GM23338 (cell line): ENCODE data around the gene EGLN3. TPM values are rescaled to one million over a fixed set of nuclear protein-coding genes. Genes with fewer than 3 reads are reported as not detected.
A peak's percentile ranks its signal among the peaks of the same experiment; 100 is the strongest.

Experiments used
- ATAC-seq: fragments of 200-7000 bp; cut with Tn5 transposase; 3 replicates; pipeline ENCODE4 v1.9.1; 2020
- DNase-seq: peaks from one replicate; pipeline ENCODE4 v3.0.0-alpha.2; 2015; ENCODE audit warnings: low spot score
- H2AFZ ChIP-seq: fragments of 200-600 bp; sonication (generic); 2 replicates; pipeline ENCODE4 v1.8.0; 2016; ENCODE audit warnings: antibody characterized with exemption, mild to moderate bottlenecking, moderate library complexity
- H3F3A ChIP-seq: fragments of 200-600 bp; sonication (generic); replicated peaks from 2 replicates; pipeline ENCODE4 v1.8.0; 2017; ENCODE audit warnings: antibody characterized with exemption, mixed run types, low read depth
- H3K27ac ChIP-seq: fragments of 200-600 bp; sonication (generic); 2 replicates; pipeline ENCODE4 v1.6.1; 2016; ENCODE audit warnings: low read depth
- H3K27me3 ChIP-seq: fragments of 200-600 bp; sonication (generic); 2 replicates; pipeline ENCODE4 v1.8.0; 2016; ENCODE audit warnings: mild to moderate bottlenecking, mixed run types, moderate library complexity; ENCODE audit not compliant: insufficient read depth
- H3K36me3 ChIP-seq: fragments of 200-600 bp; sonication (generic); 2 replicates; pipeline ENCODE4 v1.8.0; 2016; ENCODE audit warnings: mild to moderate bottlenecking; ENCODE audit not compliant: insufficient read depth
- H3K4me1 ChIP-seq: fragments of 200-600 bp; sonication (generic); 2 replicates; pipeline ENCODE4 v1.8.0; 2016; ENCODE audit warnings: mild to moderate bottlenecking, moderate library complexity; ENCODE audit not compliant: insufficient read depth
- H3K4me2 ChIP-seq: fragments of 200-600 bp; sonication (generic); 2 replicates; pipeline ENCODE4 v1.7.1; 2017; ENCODE audit warnings: mixed run types
- H3K4me3 ChIP-seq: fragments of 200-600 bp; sonication (generic); 2 replicates; pipeline ENCODE4 v1.6.1; 2016; ENCODE audit warnings: mixed run types
- H3K79me2 ChIP-seq: fragments of 200-600 bp; sonication (generic); replicated peaks from 2 replicates; pipeline ENCODE4 v1.8.0; 2017; ENCODE audit warnings: mild to moderate bottlenecking; ENCODE audit not compliant: insufficient read depth
- H3K9me2 ChIP-seq: fragments of 200-600 bp; sonication (generic); 2 replicates; pipeline ENCODE4 v1.8.0; 2017; ENCODE audit not compliant: insufficient read depth
- H4K20me1 ChIP-seq: fragments of 200-600 bp; sonication (generic); replicated peaks from 2 replicates; pipeline ENCODE4 v1.8.0; 2017; ENCODE audit warnings: mild to moderate bottlenecking; ENCODE audit not compliant: insufficient read depth
- H3K27ac Mint-ChIP-seq: 2 replicates; pipeline ENCODE4 v1.8.0; 2020; ENCODE audit warnings: inconsistent platforms, mild to moderate bottlenecking, moderate library complexity, mixed read lengths
- H3K27me3 Mint-ChIP-seq: 3 replicates; pipeline ENCODE4 v1.8.0; 2022; ENCODE audit warnings: low read depth, mild to moderate bottlenecking, moderate library complexity, mixed read lengths, inconsistent platforms; ENCODE audit not compliant: insufficient read depth, poor library complexity
- H3K36me3 Mint-ChIP-seq: 3 replicates; pipeline ENCODE4 v1.8.0; 2021; ENCODE audit warnings: low read depth, mild to moderate bottlenecking, inconsistent platforms, moderate library complexity, mixed read lengths
- H3K4me1 Mint-ChIP-seq: 3 replicates; pipeline ENCODE4 v1.8.0; 2020; ENCODE audit warnings: mild to moderate bottlenecking, inconsistent platforms, mixed read lengths
- H3K4me3 Mint-ChIP-seq: 3 replicates; pipeline ENCODE4 v1.8.0; 2021; ENCODE audit warnings: moderate library complexity, mild to moderate bottlenecking, inconsistent platforms, mixed read lengths
- H3K9me3 Mint-ChIP-seq: 3 replicates; pipeline ENCODE4 v1.8.0; 2020; ENCODE audit warnings: moderate library complexity, mild to moderate bottlenecking, inconsistent platforms, mixed read lengths
- CREB1 ChIP-seq: fragments of 250-450 bp; sonication (Bioruptor Pico); IDR thresholded peaks from 2 replicates; pipeline ENCODE4 v1.5.0; 2020; ENCODE audit warnings: low read depth, mild to moderate bottlenecking, moderate library complexity
- CTCF ChIP-seq, 2 experiments: fragments of 200-600 bp in 1 of 2; sonication (generic) in 1 of 2; conservative IDR thresholded peaks; 2 replicates each; pipeline versions ENCODE4 v1.5.1 to v1.6.1; 2016 to 2017; ENCODE audit warnings: antibody characterized with exemption in 2 of 2, low read depth in 2 of 2, mild to moderate bottlenecking in 2 of 2, moderate library complexity in 1 of 2
- ETS1 ChIP-seq: IDR thresholded peaks from 2 replicates; pipeline ENCODE4 v1.6.1; 2016; ENCODE audit warnings: antibody characterized with exemption
- EZH2 ChIP-seq: fragments of 200-600 bp; sonication (generic); IDR thresholded peaks from one replicate; pipeline ENCODE4 v1.8.0; 2017; ENCODE audit warnings: antibody characterized with exemption, mild to moderate bottlenecking, low read depth; ENCODE audit not compliant: unreplicated experiment
- EZH2phosphoT487 ChIP-seq: fragments of 200-600 bp; sonication (generic); IDR thresholded peaks from one replicate; pipeline ENCODE4 v1.8.1; 2018; ENCODE audit warnings: antibody characterized with exemption; ENCODE audit not compliant: unreplicated experiment
- JUNB ChIP-seq: IDR thresholded peaks from one replicate; pipeline ENCODE4 v1.6.1; 2016; ENCODE audit warnings: antibody characterized with exemption; ENCODE audit not compliant: unreplicated experiment
- NANOG ChIP-seq: IDR thresholded peaks from 2 replicates; pipeline ENCODE4 v1.6.1; 2016; ENCODE audit warnings: antibody characterized with exemption, borderline replicate concordance
- POLR2AphosphoS5 ChIP-seq: IDR thresholded peaks from 2 replicates; pipeline ENCODE4 v1.6.1; 2016; ENCODE audit warnings: antibody characterized with exemption, low read depth
- STAT1 ChIP-seq: IDR thresholded peaks from one replicate; pipeline ENCODE4 v1.6.1; 2016; ENCODE audit warnings: antibody characterized with exemption; ENCODE audit not compliant: unreplicated experiment
- ZNF114 ChIP-seq: fragments of 250-450 bp; sonication (Bioruptor Pico); IDR thresholded peaks from 2 replicates; pipeline ENCODE4 v1.5.0; 2020; ENCODE audit warnings: mild to moderate bottlenecking, moderate library complexity
- ZNF462 ChIP-seq: fragments of 250-450 bp; sonication (Bioruptor Pico); IDR thresholded peaks from 2 replicates; pipeline ENCODE4 v1.5.0; 2020; ENCODE audit warnings: mild to moderate bottlenecking, moderate library complexity
- polyA plus RNA-seq: library from polyadenylated mRNA; unstranded; fragments of >200 nt; fragmentation: Nextera tagmentation; extraction: Ambion mirVana; gene quantifications from 2 replicates; pipeline ENCODE4 v1.2.1, GENCODE V29; 2016
- total RNA-seq: library from RNA; depleted of rRNA; stranded (reverse); fragments of >200 nt; shearing (Covaris generic); gene quantifications from 2 replicates; pipeline ENCODE4 v1.2.3, GENCODE V29; 2014

EGLN3 gene
- total and polyA plus RNA-seq, 2 experiments from 2014 or later: 26.8 to 42.9 TPM

GRCh38 chr14:33964599-33965317 is 13.9 kb upstream of the EGLN3 start:
- Histone ChIP-seq H3K27me3 (no peaks in the 10 kb centered on the region), H3K27ac (no peak overlapping the region), H3K4me1 (peaks cover 25% of the 10 kb centered on the region), H3K4me2 (no peak overlapping the region), H3K36me3 (no peaks in the 10 kb centered on the region), H4K20me1 (no peaks in the 10 kb centered on the region), H3F3A (no peaks in the 10 kb centered on the region), H3K4me3 (no peak overlapping the region), H3K79me2 (no peaks in the 10 kb centered on the region), H2AFZ (peak overlapping the region; percentile 82; the same call in 1 of the 2 replicates), H3K9me2 (0 out of 2 replicates have a peak, but pooled peaks cover 3% of the 10 kb centered on the region)
- no peak for TF ChIP-seq CREB1 (CRISPR knock-in tag)
- no peak for TF ChIP-seq JUNB
- TF ChIP-seq CTCF (conservative IDR thresholded peaks at IDR 0.05; ENCODE audit: low read depth in 2 of 2): peak in 1 of 2 experiments; percentile 29; a peak in 1 of 4 replicates
- Mint-ChIP-seq H3K4me3 (no peak overlapping the region), H3K27me3 (peaks cover 3% of the 10 kb centered on the region), H3K27ac (no peak overlapping the region), H3K9me3 (peaks cover 15% of the 10 kb centered on the region), H3K36me3 (no peaks in the 10 kb centered on the region; the same call in 2 of the 3 replicates), H3K4me1 (peaks cover 25% of the 10 kb centered on the region)
- ATAC-seq (0 out of 3 replicates have a peak, but pooled peaks have one; percentile 27), DNase-seq (no peak)

- Histone ChIP-seq H3K27ac (no peak overlapping the region), H3F3A (no peaks in the 10 kb centered on the region), H2AFZ (peak overlapping the region; percentile 82; the same call in 1 of the 2 replicates), H3K4me2 (no peak overlapping the region), H3K4me3 (no peak overlapping the region), H3K27me3 (no peaks in the 10 kb centered on the region), H3K4me1 (peaks cover 25% of the 10 kb centered on the region), H4K20me1 (no peaks in the 10 kb centered on the region), H3K79me2 (no peaks in the 10 kb centered on the region), H3K9me2 (0 out of 2 replicates have a peak, but pooled peaks cover 3% of the 10 kb centered on the region), H3K36me3 (no peaks in the 10 kb centered on the region)
- H3K27ac Mint-ChIP-seq: no peak overlapping the region
- no peak for ATAC-seq
- H3K36me3 Mint-ChIP-seq: no peaks in the 10 kb centered on the region; the same call in 2 of the 3 replicates
- H3K4me3 Mint-ChIP-seq: no peak overlapping the region
- H3K9me3 Mint-ChIP-seq: peaks cover 11% of the 10 kb centered on the region
- no peak for DNase-seq
- H3K4me1 Mint-ChIP-seq: peaks cover 26% of the 10 kb centered on the region
- H3K27me3 Mint-ChIP-seq: peaks cover 3% of the 10 kb centered on the region
- no peak for TF ChIP-seq JUNB
- TF ChIP-seq NANOG: no peak
- TF ChIP-seq CREB1 (CRISPR knock-in tag): no peak
- TF ChIP-seq STAT1: no peak
- TF ChIP-seq EZH2: no peak
- TF ChIP-seq ETS1: no peak
- TF ChIP-seq ZNF114 (CRISPR knock-in tag): no peak
- no peak for TF ChIP-seq EZH2phosphoT487
- TF ChIP-seq POLR2AphosphoS5: no peak
- no peak for TF ChIP-seq ZNF462 (CRISPR knock-in tag)
Measured at GRCh38 chr14:33963892-33964291, 13.0 kb upstream of the EGLN3 start.
